K562 (cell line): ENCODE data around the gene HOXC5. TPM values are rescaled to one million over a fixed set of nuclear protein-coding genes. Genes with fewer than 3 reads are reported as not detected.

Experiments
- ATAC-seq: fragments of 200-7000 bp; cut with Tn5 transposase; 3 replicates; pipeline ENCODE4 v1.9.1; 2020; ENCODE audit warnings: moderate library complexity
- BruUV-seq: library from RNA; stranded (reverse); fragments of 400-500 nt; replicated peaks from 2 replicates; lab custom pipeline; 2021; lab: Mats Ljungman, UMichigan
- CTCF ChIA-PET: fragments of 300-600 bp; formaldehyde crosslinking; extraction: SDS; loops from one replicate; lab custom pipeline; 2021; ENCODE audit warnings: low intra/inter-chr PET ratio; lab: Yijun Ruan, JAX
- POLR2A ChIA-PET: fragments of 300-600, 350-650 bp; sonication (Branson Sonifier 250); formaldehyde crosslinking; extraction: SDS; loops from one replicate; lab custom pipeline; 2021; ENCODE audit warnings: antibody characterized with exemption, inconsistent platforms; lab: Yijun Ruan, JAX
- DNase-seq, 4 experiments: peaks; one replicate each; pipeline versions ENCODE4 v3.0.0 to v3.0.0-alpha.2; 2011 to 2018; ENCODE audit warnings: low spot score in 3 of 4, mixed read lengths in 3 of 4; ENCODE audit errors: extremely low read depth in 1 of 4
- FAIRE-seq: peaks from 2 replicates; lab custom pipeline; 2011; peaks lifted over from hg19 to GRCh38; lab: Jason Lieb, UNC
- H2AFZ ChIP-seq: 2 replicates; pipeline ENCODE4 v1.6.0; 2011; ENCODE audit warnings: low read depth, low read length, control low read depth, inconsistent platforms
- H3K27ac ChIP-seq: fragments of 200-600 bp; 3 replicates; pipeline ENCODE4 v1.8.0; 2011; ENCODE audit warnings: low read depth, mild to moderate bottlenecking, control low read depth, inconsistent platforms, low read length, moderate library complexity, mixed read lengths; ENCODE audit errors: extremely low read depth
- H3K27me3 ChIP-seq, 2 experiments: fragments of 300-600 bp in 1 of 2; 2 replicates in 1 of 2; 3 replicates in 1 of 2; pipeline versions ENCODE4 v1.6.0 to v1.8.0; 2011; ENCODE audit warnings: inconsistent platforms in 2 of 2, low read length in 2 of 2, mild to moderate bottlenecking in 1 of 2, mixed read lengths in 1 of 2, moderate library complexity in 1 of 2; ENCODE audit not compliant: control insufficient read depth in 2 of 2, insufficient read depth in 2 of 2
- H3K36me3 ChIP-seq: fragments of 300-600 bp; 3 replicates; pipeline ENCODE4 v1.8.0; 2011; ENCODE audit warnings: mild to moderate bottlenecking, low read length, inconsistent platforms; ENCODE audit not compliant: control insufficient read depth, insufficient read depth
- H3K4me1 ChIP-seq, 2 experiments: fragments of 200-600 bp in 1 of 2; replicated peaks in 1 of 2; 2 replicates in 1 of 2; 3 replicates in 1 of 2; pipeline versions ENCODE4 v1.5.1 to v1.8.0; 2011; ENCODE audit warnings: inconsistent platforms in 2 of 2, low read length in 2 of 2, mild to moderate bottlenecking in 1 of 2, mixed read lengths in 1 of 2, moderate library complexity in 1 of 2; ENCODE audit not compliant: control insufficient read depth in 2 of 2, insufficient read depth in 2 of 2
- H3K4me2 ChIP-seq: 2 replicates; pipeline ENCODE4 v1.6.1; 2011; ENCODE audit warnings: low read length, control low read depth, inconsistent platforms, mixed read lengths; ENCODE audit not compliant: insufficient read depth
- H3K4me3 ChIP-seq: fragments of 200-600 bp; sonication (generic), shearing (Covaris generic); 2 replicates; pipeline ENCODE4 v1.5.1; 2016; ENCODE audit warnings: control low read depth, inconsistent platforms
- H3K79me2 ChIP-seq: fragments of 200-600 bp; 3 replicates; pipeline ENCODE4 v1.8.0; 2011; ENCODE audit warnings: low read length, inconsistent platforms; ENCODE audit not compliant: control insufficient read depth, insufficient read depth
- H3K9ac ChIP-seq, 2 experiments: 2 replicates each; pipeline versions ENCODE4 v1.6.0 to v1.6.1; 2011; ENCODE audit warnings: low read depth in 2 of 2, low read length in 2 of 2, control low read depth in 1 of 2, inconsistent platforms in 1 of 2, mild to moderate bottlenecking in 1 of 2, mixed read lengths in 1 of 2; ENCODE audit not compliant: insufficient read depth in 1 of 2
- H3K9me1 ChIP-seq: one replicate; pipeline ENCODE4 v1.6.0; 2011; ENCODE audit warnings: inconsistent platforms, mild to moderate bottlenecking, low read length, moderate library complexity; ENCODE audit not compliant: control insufficient read depth, insufficient read depth
- H3K9me3 ChIP-seq: replicated peaks from 2 replicates; pipeline ENCODE4 v1.5.1; 2011; ENCODE audit warnings: low read depth, low read length, inconsistent platforms; ENCODE audit not compliant: control insufficient read depth, insufficient read depth
- H4K20me1 ChIP-seq: replicated peaks from 2 replicates; pipeline ENCODE4 v1.6.1; 2011; ENCODE audit warnings: low read length, inconsistent platforms, mixed read lengths; ENCODE audit not compliant: control insufficient read depth, insufficient read depth
- ATF1 ChIP-seq, 2 experiments: fragments of 450-650 bp in 1 of 2; IDR thresholded peaks; 2 replicates each; pipeline ENCODE4 v1.6.1; 2016; ENCODE audit warnings: missing compliant biosample characterization in 1 of 2, missing genetic modification characterization in 1 of 2
- CAMTA2 ChIP-seq: fragments of 250-450 bp; sonication (Bioruptor Pico); conservative IDR thresholded peaks from 2 replicates; pipeline ENCODE4 v1.5.1; 2022
- CHD2 ChIP-seq: IDR thresholded peaks from 2 replicates; pipeline ENCODE4 v1.6.1; 2011; ENCODE audit warnings: low read depth, low read length
- EP400 ChIP-seq: fragments of 450-650 bp; IDR thresholded peaks from 2 replicates; pipeline ENCODE4 v1.6.1; 2017; ENCODE audit warnings: antibody characterized with exemption, mild to moderate bottlenecking, moderate library complexity
- JUND ChIP-seq, 2 experiments: IDR thresholded peaks; 2 replicates in 1 of 2; 3 replicates in 1 of 2; pipeline ENCODE4 v1.6.1; 2011; ENCODE audit warnings: borderline replicate concordance in 2 of 2, low read depth in 2 of 2, low read length in 2 of 2, improper control_type of control experiment in 1 of 2, missing biosample characterization in 1 of 2, missing genetic modification characterization in 1 of 2, missing genetic modification reagents in 1 of 2
- TEAD2 ChIP-seq: fragments of 450-650 bp; IDR thresholded peaks from 2 replicates; pipeline ENCODE4 v1.6.1; 2016; ENCODE audit warnings: missing genetic modification characterization, control low read depth, missing compliant biosample characterization
- ZNF408 ChIP-seq: fragments of 250-450 bp; sonication (Bioruptor Pico); IDR thresholded peaks from 2 replicates; pipeline ENCODE4 v1.4.0; 2020; ENCODE audit warnings: low read depth, mild to moderate bottlenecking, moderate library complexity
- in situ Hi-C: fragments of 300-500 bp; cut with MboI; formaldehyde crosslinking; loops from 4 replicates; pipeline ENCODE4 v1.15.0; 2018; ENCODE audit warnings: inconsistent platforms, mixed read lengths
- intact Hi-C: fragments of 100-400 bp; cut with micrococcal nuclease; formaldehyde crosslinking; loops from 2 replicates; pipeline ENCODE4 v1.14.2; 2022
- polyA plus RNA-seq, 8 experiments: library from polyadenylated mRNA; depleted of rRNA in 4 of 8; stranded (reverse) in 5 of 8; unstranded in 3 of 8; fragments of >200 nt; fragmentation: Nextera tagmentation in 2 of 8; fragmentation: Illumina TruSeq in 1 of 8; extraction: Ambion mirVana in 2 of 8; extraction: Trizol in 1 of 8; gene quantifications; 2 replicates each; pipeline versions ENCODE4 v1.2.1 to v1.2.3, GENCODE V29; 2011 to 2014; ENCODE audit warnings: inconsistent platforms in 1 of 8, missing spikeins in 1 of 8
- total RNA-seq, 7 experiments: library from RNA; depleted of rRNA in 6 of 7; stranded (reverse); fragments of >200 nt in 6 of 7; fragmentation: Illumina TruSeq in 2 of 7; extraction: Trizol in 2 of 7; gene quantifications; 2 replicates each; pipeline versions ENCODE4 v1.2.1 to v1.2.3, GENCODE V29; 2011 to 2021; ENCODE audit warnings: low replicate concordance in 1 of 7
- TF ChIP-seq, protein P1 (sequence below): fragments of 250-450 bp; sonication (Bioruptor Pico); IDR thresholded peaks from 2 replicates; pipeline ENCODE4 v1.8.0; 2021; ENCODE audit warnings: moderate library complexity, mild to moderate bottlenecking, inconsistent platforms
- TF ChIP-seq, protein P2 (sequence below): fragments of 450-650 bp; IDR thresholded peaks from 2 replicates; pipeline ENCODE4 v1.6.1; 2014; ENCODE audit warnings: low read depth, mild to moderate bottlenecking, moderate library complexity, borderline replicate concordance

HOXC5 gene
- total and polyA plus RNA-seq, 9 of the 15 experiments (the other 6 are each of a cell fraction or from before 2014, with no cell fraction given): 0.10 to 0.44 (median 0.18) TPM; not detected in 4

DNA sequence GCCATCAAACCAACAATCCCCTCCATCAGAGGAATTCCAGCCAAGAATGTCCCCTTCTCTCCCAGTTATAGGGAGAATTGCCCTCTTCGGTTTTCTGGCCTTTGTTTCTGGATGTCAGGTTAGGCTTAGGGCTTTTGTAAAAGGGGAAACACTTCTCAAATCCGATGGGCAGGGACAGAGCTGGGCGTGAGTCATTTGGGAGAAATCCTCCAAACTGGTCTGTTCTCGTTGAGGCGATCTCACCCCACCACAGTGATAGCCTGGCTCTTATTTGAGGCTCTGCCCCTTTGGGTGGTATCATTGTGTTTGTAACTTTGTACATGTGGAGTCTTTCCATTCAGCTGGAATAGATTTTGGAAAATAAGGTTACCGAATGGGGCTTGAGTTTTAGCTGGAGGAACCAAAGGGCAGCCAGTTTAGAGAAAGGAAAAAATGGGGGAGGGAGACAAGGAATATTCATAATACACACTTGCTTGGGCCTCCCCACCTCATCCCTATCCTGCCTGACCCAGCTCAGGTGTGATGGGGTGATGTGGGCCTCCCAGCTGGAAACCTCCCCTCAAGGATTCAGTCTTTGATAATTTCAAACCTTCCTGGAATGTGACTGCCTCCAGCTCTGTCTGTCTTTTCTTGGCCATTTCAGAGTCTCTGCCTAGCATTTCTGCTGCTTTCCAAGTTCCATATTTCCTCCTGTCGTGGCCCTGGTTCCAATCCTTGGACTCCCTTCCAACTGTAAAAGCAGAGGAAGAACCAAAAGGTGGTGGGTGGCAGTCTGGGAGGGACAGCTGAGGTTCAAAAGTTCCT is 28.3 kb downstream of the HOXC5 start (continued):
- TF ChIP-seq CAMTA2 (CRISPR knock-in tag) (no peak), JUND (IDR thresholded peaks at IDR 0.05; ENCODE audit: borderline replicate concordance, low read depth, low read length) (no peak), JUND (tag; IDR thresholded peaks at IDR 0.05; ENCODE audit: borderline replicate concordance, low read depth, low read length) (no peak), ZNF408 (no peak), EP400 (no peak)

DNA sequence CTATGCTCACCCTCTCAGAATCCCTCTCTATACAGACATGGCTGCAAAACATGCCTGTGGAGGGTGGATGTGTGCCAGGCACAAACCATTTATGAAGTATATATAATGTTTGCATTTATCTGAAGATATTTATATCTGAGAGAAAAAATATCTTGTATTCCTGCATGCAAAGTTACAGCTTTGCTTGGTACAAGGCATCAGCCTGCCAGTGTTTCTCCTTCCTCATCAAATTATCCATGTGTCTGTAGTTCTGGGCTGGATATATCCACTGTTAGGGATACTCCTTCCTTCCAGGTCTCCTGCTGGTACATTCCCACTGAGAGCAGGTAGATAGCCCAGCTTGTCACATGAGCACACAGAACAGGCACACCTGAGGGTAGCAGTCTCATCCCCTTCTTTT is 32.8 kb downstream of the HOXC5 start:
- no peak for DNase-seq
- no TSS peak for BruUV-seq
- Histone ChIP-seq H3K4me3 (no peak overlapping the region), H3K27me3 (peaks cover 12 to 17% of the 10 kb centered on the region in 2 experiments), H4K20me1 (no peaks in the 10 kb centered on the region; the same call in 1 of the 2 replicates), H3K9ac (no peak overlapping the region), H3K79me2 (no peaks in the 10 kb centered on the region), H3K27ac (no peak overlapping the region), H3K9me1 (no peaks in the 10 kb centered on the region), H3K4me2 (no peak overlapping the region), H2AFZ (no peak overlapping the region), H3K4me1 (no peaks in the 10 kb centered on the region), H3K36me3 (no peaks in the 10 kb centered on the region), H3K9me3 (no peaks in the 10 kb centered on the region)
- intact Hi-C loops (no loop called here), in situ Hi-C loops (no loop called here)
- CTCF ChIA-PET: no interaction called here
- ATAC-seq: no peak
- POLR2A ChIA-PET: interaction anchor here (0.7 kb wide), 1 partner anchor 8 kb away, joined by 4 read pairs; no protein-coding TSS in a partner anchor
- FAIRE-seq: no peak
- TF ChIP-seq ATF1 (CRISPR knock-in tag; IDR thresholded peaks at IDR 0.05) (no peak), ATF1 (tag; IDR thresholded peaks at IDR 0.05) (no peak), CHD2 (no peak), TEAD2 (tag) (no peak)
- TF ChIP-seq, protein P1, sequence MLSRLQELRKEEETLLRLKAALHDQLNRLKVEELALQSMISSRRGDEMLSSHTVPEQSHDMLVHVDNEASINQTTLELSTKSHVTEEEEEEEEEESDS (CRISPR knock-in tag): no peak
- TF ChIP-seq, protein P2, sequence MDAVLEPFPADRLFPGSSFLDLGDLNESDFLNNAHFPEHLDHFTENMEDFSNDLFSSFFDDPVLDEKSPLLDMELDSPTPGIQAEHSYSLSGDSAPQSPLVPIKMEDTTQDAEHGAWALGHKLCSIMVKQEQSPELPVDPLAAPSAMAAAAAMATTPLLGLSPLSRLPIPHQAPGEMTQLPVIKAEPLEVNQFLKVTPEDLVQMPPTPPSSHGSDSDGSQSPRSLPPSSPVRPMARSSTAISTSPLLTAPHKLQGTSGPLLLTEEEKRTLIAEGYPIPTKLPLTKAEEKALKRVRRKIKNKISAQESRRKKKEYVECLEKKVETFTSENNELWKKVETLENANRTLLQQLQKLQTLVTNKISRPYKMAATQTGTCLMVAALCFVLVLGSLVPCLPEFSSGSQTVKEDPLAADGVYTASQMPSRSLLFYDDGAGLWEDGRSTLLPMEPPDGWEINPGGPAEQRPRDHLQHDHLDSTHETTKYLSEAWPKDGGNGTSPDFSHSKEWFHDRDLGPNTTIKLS: no peak
